ENCODE results near the gene CDC42BPA. TPM values are rescaled to one million over a fixed set of nuclear protein-coding genes. Genes with fewer than 3 reads are reported as not detected.
A peak's percentile ranks its signal among the peaks of the same experiment; 100 is the strongest.
"Not testable (repeated sequence)": the region's sequence is repeated elsewhere in the genome, so short reads cannot be mapped to it uniquely, and the experiment has no call there.

Gene CDC42BPA
- polyA plus RNA-seq, 2 of the 4 experiments (the other 2 are of a cell fraction): 11.4 to 28.4 TPM

DNA sequence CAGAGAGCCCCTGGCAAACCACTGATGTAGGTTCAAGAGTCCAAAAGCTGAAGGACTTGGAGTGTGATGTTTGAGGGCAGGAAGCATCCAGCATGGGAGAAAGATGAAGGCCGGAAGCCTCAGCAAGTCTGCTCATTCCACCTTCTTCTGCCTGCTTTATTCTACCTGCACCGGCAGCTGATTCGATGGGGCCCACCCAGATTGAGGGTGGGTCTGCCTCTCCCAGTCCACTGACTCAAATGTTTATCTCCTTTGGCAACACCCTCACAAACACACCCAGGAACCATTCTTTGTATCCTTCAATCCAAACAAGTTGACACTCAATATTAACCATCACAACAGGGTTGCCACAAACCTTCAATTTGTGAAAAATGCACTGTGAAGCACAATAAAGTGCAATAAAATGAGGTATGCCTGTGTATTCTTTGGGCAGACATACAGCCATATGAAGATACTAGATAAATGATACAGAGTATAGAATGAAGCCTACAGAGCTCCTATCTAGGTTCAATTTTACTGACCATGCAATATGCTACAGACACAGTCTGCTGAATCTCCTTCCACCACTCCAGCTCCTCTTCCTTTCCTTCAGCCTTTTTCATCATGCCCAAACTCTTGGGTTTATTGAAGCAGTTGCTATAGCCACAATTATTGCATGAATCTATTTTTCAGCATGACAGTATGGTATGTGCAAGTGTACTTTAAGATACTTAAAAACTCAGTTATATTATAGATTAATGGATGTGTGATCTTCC, 24.0 kb upstream of the CDC42BPA start:
- Histone ChIP-seq H3K4me3 (no peak overlapping the region), H3K9me3 (peaks cover 9% of the 10 kb centered on the region; the same call in 1 of the 3 replicates), H3K27ac (no peak overlapping the region; a peak in 1 of 6 replicates), H3K4me1 (peaks cover 17% of the 10 kb centered on the region), H3K4me2 (no peak overlapping the region)
- FAIRE-seq (no peak), DNase-seq (ENCODE audit: low read depth in 1 of 2, low spot score in 1 of 2) (peak in 1 of 2 experiments; percentile 34), ATAC-seq (no peak)
- TF ChIP-seq, protein P1, sequence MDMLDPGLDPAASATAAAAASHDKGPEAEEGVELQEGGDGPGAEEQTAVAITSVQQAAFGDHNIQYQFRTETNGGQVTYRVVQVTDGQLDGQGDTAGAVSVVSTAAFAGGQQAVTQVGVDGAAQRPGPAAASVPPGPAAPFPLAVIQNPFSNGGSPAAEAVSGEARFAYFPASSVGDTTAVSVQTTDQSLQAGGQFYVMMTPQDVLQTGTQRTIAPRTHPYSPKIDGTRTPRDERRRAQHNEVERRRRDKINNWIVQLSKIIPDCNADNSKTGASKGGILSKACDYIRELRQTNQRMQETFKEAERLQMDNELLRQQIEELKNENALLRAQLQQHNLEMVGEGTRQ (IDR thresholded peaks at IDR 0.05): no peak
- TF ChIP-seq CBX2 (IDR thresholded peaks at IDR 0.05; ENCODE audit: borderline replicate concordance, low read depth): no peak
- TF ChIP-seq, protein P2, sequence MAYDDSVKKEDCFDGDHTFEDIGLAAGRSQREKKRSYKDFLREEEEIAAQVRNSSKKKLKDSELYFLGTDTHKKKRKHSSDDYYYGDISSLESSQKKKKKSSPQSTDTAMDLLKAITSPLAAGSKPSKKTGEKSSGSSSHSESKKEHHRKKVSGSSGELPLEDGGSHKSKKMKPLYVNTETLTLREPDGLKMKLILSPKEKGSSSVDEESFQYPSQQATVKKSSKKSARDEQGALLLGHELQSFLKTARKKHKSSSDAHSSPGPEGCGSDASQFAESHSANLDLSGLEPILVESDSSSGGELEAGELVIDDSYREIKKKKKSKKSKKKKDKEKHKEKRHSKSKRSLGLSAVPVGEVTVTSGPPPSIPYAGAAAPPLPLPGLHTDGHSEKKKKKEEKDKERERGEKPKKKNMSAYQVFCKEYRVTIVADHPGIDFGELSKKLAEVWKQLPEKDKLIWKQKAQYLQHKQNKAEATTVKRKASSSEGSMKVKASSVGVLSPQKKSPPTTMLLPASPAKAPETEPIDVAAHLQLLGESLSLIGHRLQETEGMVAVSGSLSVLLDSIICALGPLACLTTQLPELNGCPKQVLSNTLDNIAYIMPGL (CRISPR knock-in tag; IDR thresholded peaks at IDR 0.05; ENCODE audit: borderline replicate concordance): no peak
- TF ChIP-seq EHMT2 (IDR thresholded peaks at IDR 0.05; ENCODE audit: low read depth): no peak
- no peak for TF ChIP-seq CBX8 (IDR thresholded peaks at IDR 0.05)
- no peak for TF ChIP-seq SMC3 (IDR thresholded peaks at IDR 0.05)
- no peak for TF ChIP-seq ZC3H11A (IDR thresholded peaks at IDR 0.05)
- TF ChIP-seq, protein P3, sequence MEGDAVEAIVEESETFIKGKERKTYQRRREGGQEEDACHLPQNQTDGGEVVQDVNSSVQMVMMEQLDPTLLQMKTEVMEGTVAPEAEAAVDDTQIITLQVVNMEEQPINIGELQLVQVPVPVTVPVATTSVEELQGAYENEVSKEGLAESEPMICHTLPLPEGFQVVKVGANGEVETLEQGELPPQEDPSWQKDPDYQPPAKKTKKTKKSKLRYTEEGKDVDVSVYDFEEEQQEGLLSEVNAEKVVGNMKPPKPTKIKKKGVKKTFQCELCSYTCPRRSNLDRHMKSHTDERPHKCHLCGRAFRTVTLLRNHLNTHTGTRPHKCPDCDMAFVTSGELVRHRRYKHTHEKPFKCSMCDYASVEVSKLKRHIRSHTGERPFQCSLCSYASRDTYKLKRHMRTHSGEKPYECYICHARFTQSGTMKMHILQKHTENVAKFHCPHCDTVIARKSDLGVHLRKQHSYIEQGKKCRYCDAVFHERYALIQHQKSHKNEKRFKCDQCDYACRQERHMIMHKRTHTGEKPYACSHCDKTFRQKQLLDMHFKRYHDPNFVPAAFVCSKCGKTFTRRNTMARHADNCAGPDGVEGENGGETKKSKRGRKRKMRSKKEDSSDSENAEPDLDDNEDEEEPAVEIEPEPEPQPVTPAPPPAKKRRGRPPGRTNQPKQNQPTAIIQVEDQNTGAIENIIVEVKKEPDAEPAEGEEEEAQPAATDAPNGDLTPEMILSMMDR (IDR thresholded peaks at IDR 0.05): no peak
- no peak for TF ChIP-seq CHD2 (IDR thresholded peaks at IDR 0.05; ENCODE audit: low read length, partially characterized antibody)
- ChIA-PET POLR2A (no interaction called here), CTCF (interaction anchor here (1.3 to 1.6 kb wide), 2 partner anchors 10 to 107 kb away, joined by 3 to 4 read pairs; no protein-coding TSS in a partner anchor)
- WGBS (ENCODE audit: missing lambda C conversion rate): 90% methylated on average over 3 of the region's 3 CpGs

DNA sequence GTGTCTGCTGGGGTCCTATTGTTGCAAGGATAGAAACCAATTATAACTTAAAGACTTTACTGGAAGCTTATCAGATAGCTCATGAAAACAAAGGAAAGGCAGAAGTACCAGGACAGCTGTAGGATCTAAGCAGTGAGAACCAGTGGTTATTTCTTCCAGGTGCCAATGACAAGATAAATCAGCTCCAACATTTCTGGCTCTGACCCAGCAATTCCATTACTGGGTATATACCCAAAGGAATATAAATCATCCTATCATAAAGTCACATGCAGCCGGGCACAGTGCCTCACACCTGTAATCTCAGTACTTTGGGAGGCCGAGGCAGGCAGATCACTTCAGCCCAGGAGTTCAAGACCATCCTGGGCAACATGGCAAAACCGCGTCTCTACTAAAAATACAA, 17.8 kb upstream of the CDC42BPA start:
- DNase-seq (ENCODE audit: low read depth in 1 of 2, low spot score in 1 of 2); FAIRE-seq; H3K9me3 ChIP-seq; H3K4me3 ChIP-seq; H3K4me2 ChIP-seq; H3K27ac ChIP-seq; H3K4me1 ChIP-seq; ATAC-seq: not testable (repeated sequence)
- CTCF ChIA-PET: interaction anchor here (0.7 to 1.5 kb wide), 2 partner anchors 12 to 17 kb away, joined by 3 to 6 read pairs; no protein-coding TSS in a partner anchor
- 92% methylated on average over 4 of the region's 4 CpGs for WGBS (ENCODE audit: missing lambda C conversion rate)
- POLR2A ChIA-PET: interaction anchor here (2.0 kb wide), 1 partner anchor 18 kb away, joined by 4 read pairs; the partner anchor contains the start of gene CDC42BPA

DNA sequence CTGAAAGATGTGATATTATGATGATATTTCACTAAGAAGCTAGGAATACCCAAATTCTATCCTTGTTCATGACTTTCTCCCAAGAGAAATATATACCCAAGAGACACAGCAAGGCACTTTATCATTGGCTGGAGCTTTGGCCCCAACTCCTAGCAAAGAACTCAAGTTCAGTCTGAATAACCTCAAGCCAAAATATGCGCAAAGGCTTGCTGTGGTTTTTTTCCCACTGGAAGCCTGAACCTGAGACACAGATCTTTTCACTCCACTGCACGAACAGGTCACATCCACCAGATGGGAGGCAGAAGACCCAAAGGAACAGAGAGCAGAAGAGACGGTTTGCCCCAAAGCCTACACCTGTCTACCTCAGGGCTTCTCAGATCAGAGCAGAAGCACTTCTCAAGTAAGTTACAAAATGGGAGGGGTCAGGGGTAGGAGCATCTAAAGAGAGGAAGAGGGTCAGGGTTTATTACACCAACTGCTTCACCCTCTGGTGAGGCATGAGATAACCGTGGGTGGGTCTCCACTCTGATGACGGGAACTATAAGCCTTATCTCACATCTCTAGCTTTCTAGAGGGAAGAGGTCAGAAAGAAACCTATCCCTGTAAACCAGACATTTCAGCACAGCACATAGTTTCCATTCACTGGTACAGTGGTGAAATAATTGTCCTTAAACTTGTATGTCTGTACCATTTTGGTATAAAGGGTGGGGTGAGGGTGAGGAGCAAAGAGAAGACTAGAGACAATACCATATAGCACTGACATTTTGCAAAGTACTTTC, 17.1 kb upstream of the CDC42BPA start:
- 87% methylated on average over 5 of the region's 5 CpGs for WGBS (ENCODE audit: missing lambda C conversion rate)
- Histone ChIP-seq H3K27ac (no peak overlapping the region), H3K4me2 (no peak overlapping the region), H3K4me3 (no peak overlapping the region), H3K4me1 (no peaks in the 10 kb centered on the region), H3K9me3 (peaks cover 9% of the 10 kb centered on the region)
- CTCF ChIA-PET: interaction anchor here (1.5 kb wide), 1 partner anchor 11 kb away, joined by 6 read pairs; no protein-coding TSS in a partner anchor
- DNase-seq (ENCODE audit: low read depth in 1 of 2, low spot score in 1 of 2): no peak
- no peak for ATAC-seq
- FAIRE-seq: no peak
- POLR2A ChIA-PET: no interaction called here
- no peak for TF ChIP-seq SMC3 (IDR thresholded peaks at IDR 0.05)
- TF ChIP-seq NR3C1 (IDR thresholded peaks at IDR 0.05): no peak
- TF ChIP-seq, protein P2 (CRISPR knock-in tag; IDR thresholded peaks at IDR 0.05; ENCODE audit: borderline replicate concordance): no peak
- no peak for TF ChIP-seq FOSL2 (IDR thresholded peaks at IDR 0.05)
- TF ChIP-seq FOSL2 (CRISPR knock-in tag; IDR thresholded peaks at IDR 0.05): no peak
- TF ChIP-seq, protein P1 (IDR thresholded peaks at IDR 0.05): no peak
- no peak for TF ChIP-seq EP300 (IDR thresholded peaks at IDR 0.05)
- TF ChIP-seq CBX8 (IDR thresholded peaks at IDR 0.05): no peak
- no peak for TF ChIP-seq BHLHE40 (IDR thresholded peaks at IDR 0.05; ENCODE audit: low read depth, low read length)
- TF ChIP-seq, protein P4, sequence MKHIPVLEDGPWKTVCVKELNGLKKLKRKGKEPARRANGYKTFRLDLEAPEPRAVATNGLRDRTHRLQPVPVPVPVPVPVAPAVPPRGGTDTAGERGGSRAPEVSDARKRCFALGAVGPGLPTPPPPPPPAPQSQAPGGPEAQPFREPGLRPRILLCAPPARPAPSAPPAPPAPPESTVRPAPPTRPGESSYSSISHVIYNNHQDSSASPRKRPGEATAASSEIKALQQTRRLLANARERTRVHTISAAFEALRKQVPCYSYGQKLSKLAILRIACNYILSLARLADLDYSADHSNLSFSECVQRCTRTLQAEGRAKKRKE (CRISPR knock-in tag; IDR thresholded peaks at IDR 0.05; ENCODE audit: low read depth): no peak
- no peak for TF ChIP-seq MYC (IDR thresholded peaks at IDR 0.05; ENCODE audit: borderline replicate concordance, low read length)
- TF ChIP-seq RCOR1 (IDR thresholded peaks at IDR 0.05; ENCODE audit: low read depth, low read length): no peak
- TF ChIP-seq, protein P5, sequence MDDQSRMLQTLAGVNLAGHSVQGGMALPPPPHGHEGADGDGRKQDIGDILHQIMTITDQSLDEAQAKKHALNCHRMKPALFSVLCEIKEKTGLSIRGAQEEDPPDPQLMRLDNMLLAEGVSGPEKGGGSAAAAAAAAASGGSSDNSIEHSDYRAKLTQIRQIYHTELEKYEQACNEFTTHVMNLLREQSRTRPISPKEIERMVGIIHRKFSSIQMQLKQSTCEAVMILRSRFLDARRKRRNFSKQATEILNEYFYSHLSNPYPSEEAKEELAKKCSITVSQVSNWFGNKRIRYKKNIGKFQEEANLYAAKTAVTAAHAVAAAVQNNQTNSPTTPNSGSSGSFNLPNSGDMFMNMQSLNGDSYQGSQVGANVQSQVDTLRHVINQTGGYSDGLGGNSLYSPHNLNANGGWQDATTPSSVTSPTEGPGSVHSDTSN (IDR thresholded peaks at IDR 0.05): no peak
- no peak for TF ChIP-seq ESRRA (IDR thresholded peaks at IDR 0.05; ENCODE audit: borderline replicate concordance, low read length)
- no peak for TF ChIP-seq CEBPB (IDR thresholded peaks at IDR 0.05)
